IPS DF 6.9 (cell line): ENCODE data around the gene TNS2.

Source experiments
- DNase-seq: peaks from one replicate; pipeline ENCODE4 v3.0.0-alpha.2; 2013; ENCODE audit warnings: low read depth, low spot score
- H3K27ac ChIP-seq: one replicate; pipeline ENCODE4 v1.5.1; 2013; ENCODE audit warnings: low read length, control low read depth
- H3K27me3 ChIP-seq: 2 replicates; pipeline ENCODE4 v1.6.1; 2013; ENCODE audit warnings: mild to moderate bottlenecking, low read length; ENCODE audit not compliant: control insufficient read depth, insufficient read depth
- H3K36me3 ChIP-seq: 2 replicates; pipeline ENCODE4 v1.6.1; 2013; ENCODE audit warnings: low read length; ENCODE audit not compliant: control insufficient read depth, insufficient read depth
- H3K4me1 ChIP-seq: 2 replicates; pipeline ENCODE4 v1.6.1; 2013; ENCODE audit warnings: low read length; ENCODE audit not compliant: control insufficient read depth, insufficient read depth
- H3K4me3 ChIP-seq: 2 replicates; pipeline ENCODE4 v1.5.1; 2013; ENCODE audit warnings: mild to moderate bottlenecking, low read length
- H3K9me3 ChIP-seq: 2 replicates; pipeline ENCODE4 v1.6.1; 2013; ENCODE audit warnings: low read length, inconsistent platforms; ENCODE audit not compliant: control insufficient read depth, insufficient read depth
- WGBS: extraction: QIAGEN DNeasy Blood & Tissue Kit; methylation state at CpG from one replicate; pipeline ENCODE4 v1.1.7; 2013; ENCODE audit warnings: mixed read lengths, missing lambda C conversion rate; ENCODE audit not compliant: insufficient read length, insufficient coverage; 5-methylcytosine and 5-hydroxymethylcytosine counted together

Gene TNS2

GRCh38 chr12:53050426-53051057 lies 677 bp downstream of the TNS2 start:
- no peak overlapping the region for H3K27ac ChIP-seq
- no peak for DNase-seq
- no peaks in the 10 kb centered on the region for H3K9me3 ChIP-seq
- H3K4me1 ChIP-seq: peaks cover 31% of the 10 kb centered on the region
- H3K36me3 ChIP-seq: no peaks in the 10 kb centered on the region
- WGBS: no CpG with 5 or more reads among the region's 2 CpGs
- H3K4me3 ChIP-seq: no peak overlapping the region
- no peaks in the 10 kb centered on the region; the same call in 1 of the 2 replicates for H3K27me3 ChIP-seq

GRCh38 chr12:53051058-53051880 lies 1.4 kb downstream of the TNS2 start:
- Histone ChIP-seq H3K4me1 (peaks cover 29% of the 10 kb centered on the region), H3K27me3 (no peaks in the 10 kb centered on the region), H3K4me3 (no peak overlapping the region), H3K36me3 (no peaks in the 10 kb centered on the region), H3K27ac (no peak overlapping the region), H3K9me3 (no peaks in the 10 kb centered on the region)
- no CpG with 5 or more reads among the region's 11 CpGs for WGBS
- DNase-seq: no peak

GRCh38 chr12:53051881-53052412 lies 2.1 kb downstream of the TNS2 start:
- no peaks in the 10 kb centered on the region for H3K9me3 ChIP-seq
- H3K4me1 ChIP-seq: peaks cover 26% of the 10 kb centered on the region
- DNase-seq: no peak
- H3K27ac ChIP-seq: no peak overlapping the region
- H3K27me3 ChIP-seq: no peaks in the 10 kb centered on the region
- no peak overlapping the region for H3K4me3 ChIP-seq
- no CpG with 5 or more reads among the region's 7 CpGs for WGBS
- no peaks in the 10 kb centered on the region for H3K36me3 ChIP-seq

GRCh38 chr12:53052419-53053217 lies 2.8 kb downstream of the TNS2 start:
- WGBS: no CpG with 5 or more reads among the region's 11 CpGs
- H3K9me3 ChIP-seq: no peaks in the 10 kb centered on the region
- H3K36me3 ChIP-seq: no peaks in the 10 kb centered on the region
- no peak overlapping the region for H3K27ac ChIP-seq
- H3K4me1 ChIP-seq: peaks cover 26% of the 10 kb centered on the region
- no peaks in the 10 kb centered on the region for H3K27me3 ChIP-seq
- no peak for DNase-seq
- H3K4me3 ChIP-seq: no peak overlapping the region

- Histone ChIP-seq H3K4me1 (peaks cover 20% of the 10 kb centered on the region), H3K4me3 (peak overlapping the region; percentile 68; the same call in 1 of the 2 replicates), H3K27ac (no peak overlapping the region), H3K27me3 (no peaks in the 10 kb centered on the region), H3K9me3 (no peaks in the 10 kb centered on the region), H3K36me3 (no peaks in the 10 kb centered on the region)
- DNase-seq: no peak
- WGBS: no CpG with 5 or more reads among the region's 16 CpGs
Observed at GRCh38 chr12:53053218-53054111, 3.6 kb downstream of the TNS2 start.

GRCh38 chr12:53054112-53054878 lies 4.4 kb downstream of the TNS2 start:
- H3K4me3 ChIP-seq: peak overlapping the region; percentile 68
- no peak overlapping the region for H3K27ac ChIP-seq
- peaks cover 14% of the 10 kb centered on the region for H3K4me1 ChIP-seq
- H3K9me3 ChIP-seq: no peaks in the 10 kb centered on the region
- H3K27me3 ChIP-seq: no peaks in the 10 kb centered on the region
- no peaks in the 10 kb centered on the region; the same call in 1 of the 2 replicates for H3K36me3 ChIP-seq
- no CpG with 5 or more reads among the region's 48 CpGs for WGBS
- DNase-seq: no peak

GRCh38 chr12:53055471-53056266 lies 5.8 kb downstream of the TNS2 start:
- Histone ChIP-seq H3K27ac (no peak overlapping the region), H3K9me3 (no peaks in the 10 kb centered on the region), H3K36me3 (no peaks in the 10 kb centered on the region; the same call in 1 of the 2 replicates), H3K4me3 (no peak overlapping the region), H3K4me1 (peaks cover 7% of the 10 kb centered on the region), H3K27me3 (no peaks in the 10 kb centered on the region)
- no CpG with 5 or more reads among the region's 15 CpGs for WGBS
- DNase-seq: no peak

- no peaks in the 10 kb centered on the region for H3K9me3 ChIP-seq
- H3K36me3 ChIP-seq: no peaks in the 10 kb centered on the region; the same call in 1 of the 2 replicates
- H3K27me3 ChIP-seq: no peaks in the 10 kb centered on the region
- no peak for DNase-seq
- no peak overlapping the region for H3K4me3 ChIP-seq
- no peak overlapping the region for H3K27ac ChIP-seq
- H3K4me1 ChIP-seq: peaks cover 3% of the 10 kb centered on the region
- WGBS: no CpG with 5 or more reads among the region's 5 CpGs
Observed at GRCh38 chr12:53056296-53056695, 6.4 kb downstream of the TNS2 start.
